H1 (cell line): ENCODE results near the gene SPECC1. TPM values are rescaled to one million over a fixed set of nuclear protein-coding genes. Genes with fewer than 3 reads are reported as not detected.

Source experiments
- CTCF ChIA-PET: fragments of 300-600 bp; sonication (Branson Sonifier 250); formaldehyde crosslinking; loops from one replicate; lab custom pipeline; 2021; ENCODE audit not compliant: partially characterized antibody; lab: Charles Lee
- POLR2A ChIA-PET: fragments of 300-600 bp; sonication (Branson Sonifier 250); formaldehyde crosslinking; loops from one replicate; lab custom pipeline; 2021; ENCODE audit warnings: inconsistent platforms; ENCODE audit not compliant: partially characterized antibody; lab: Charles Lee
- DNase-seq, 2 experiments: peaks; one replicate each; pipeline versions ENCODE4 v3.0.0 to v3.0.0-alpha.2; 2010 to 2022; ENCODE audit warnings: low spot score in 2 of 2, low read depth in 1 of 2, mixed read lengths in 1 of 2
- FAIRE-seq: peaks from 2 replicates; lab custom pipeline; 2011; peaks lifted over from hg19 to GRCh38; lab: Jason Lieb, UNC
- H2AFZ ChIP-seq: 2 replicates; pipeline ENCODE4 v1.8.1; 2012; ENCODE audit warnings: low read length, inconsistent platforms
- H2AK5ac ChIP-seq: 2 replicates; pipeline ENCODE4 v1.6.1; 2013; ENCODE audit warnings: low read depth, low read length
- H2BK120ac ChIP-seq: replicated peaks from 2 replicates; pipeline ENCODE3; 2013; ENCODE audit warnings: low read depth, low read length, inconsistent platforms
- H2BK12ac ChIP-seq: 2 replicates; pipeline ENCODE4 v1.6.1; 2013; ENCODE audit warnings: low read depth, low read length
- H2BK15ac ChIP-seq: 2 replicates; pipeline ENCODE4 v1.6.1; 2013; ENCODE audit warnings: low read length
- H2BK20ac ChIP-seq: 2 replicates; pipeline ENCODE4 v1.6.1; 2013; ENCODE audit warnings: low read length
- H2BK5ac ChIP-seq: 2 replicates; pipeline ENCODE4 v1.6.1; 2013; ENCODE audit warnings: low read depth, low read length
- H3K14ac ChIP-seq: 2 replicates; pipeline ENCODE4 v1.6.1; 2013; ENCODE audit warnings: inconsistent platforms; ENCODE audit not compliant: insufficient read length
- H3K18ac ChIP-seq: 2 replicates; pipeline ENCODE4 v1.6.1; 2013; ENCODE audit warnings: low read length; ENCODE audit errors: extremely low read depth
- H3K23ac ChIP-seq: 2 replicates; pipeline ENCODE4 v1.6.1; 2013; ENCODE audit warnings: inconsistent platforms; ENCODE audit not compliant: insufficient read length
- H3K23me2 ChIP-seq: 2 replicates; pipeline ENCODE4 v1.6.1; 2013; ENCODE audit warnings: low read depth, low read length
- H3K27ac ChIP-seq: 2 replicates; pipeline ENCODE4 v1.6.1; 2011; ENCODE audit warnings: low read depth, low read length, inconsistent platforms
- H3K27me3 ChIP-seq, 4 experiments: replicated peaks in 1 of 4; 1 replicate in 1 of 4; 2 replicates in 3 of 4; pipeline versions ENCODE4 v1.6.1 to v1.8.1; 2011 to 2013; ENCODE audit warnings: low read length in 3 of 4, mild to moderate bottlenecking in 3 of 4, inconsistent platforms in 2 of 4, mixed read lengths in 2 of 4, moderate library complexity in 1 of 4; ENCODE audit not compliant: control insufficient read depth in 3 of 4, insufficient read depth in 3 of 4; ENCODE audit errors: extremely low read depth in 1 of 4
- H3K36me3 ChIP-seq, 4 experiments: 2 replicates each; pipeline versions ENCODE4 v1.6.1 to v1.8.1; 2011 to 2013; ENCODE audit warnings: mild to moderate bottlenecking in 4 of 4, low read length in 3 of 4, moderate library complexity in 2 of 4, control low read depth in 1 of 4, inconsistent platforms in 1 of 4; ENCODE audit not compliant: insufficient read depth in 4 of 4, control insufficient read depth in 2 of 4
- H3K4ac ChIP-seq: replicated peaks from 2 replicates; pipeline ENCODE3; 2013; ENCODE audit warnings: low read length, low read depth, mixed read lengths, inconsistent platforms; ENCODE audit not compliant: insufficient read length
- H3K4me1 ChIP-seq, 4 experiments: replicated peaks in 1 of 4; 1 replicate in 1 of 4; 2 replicates in 3 of 4; pipeline versions ENCODE4 v1.6.1 to v1.8.1; 2011 to 2013; ENCODE audit warnings: low read length in 3 of 4, inconsistent platforms in 2 of 4, mixed read lengths in 1 of 4; ENCODE audit not compliant: insufficient read depth in 4 of 4, control insufficient read depth in 3 of 4
- H3K4me2 ChIP-seq, 2 experiments: 2 replicates each; pipeline versions ENCODE4 v1.6.1 to v1.8.1; 2011 to 2013; ENCODE audit warnings: low read depth in 2 of 2, low read length in 2 of 2, control low read depth in 1 of 2, inconsistent platforms in 1 of 2, mild to moderate bottlenecking in 1 of 2; ENCODE audit not compliant: insufficient read depth in 1 of 2
- H3K4me3 ChIP-seq, 4 experiments: fragments of 200-600, 300-600 bp in 1 of 4; sonication (generic), shearing (Covaris generic), sonication (Bioruptor Twin) in 1 of 4; 2 replicates each; pipeline versions ENCODE4 v1.5.1 to v1.8.1; 2011 to 2016; ENCODE audit warnings: low read length in 4 of 4, low read depth in 3 of 4, control low read depth in 2 of 4, inconsistent platforms in 2 of 4, mild to moderate bottlenecking in 2 of 4, mixed read lengths in 1 of 4, moderate library complexity in 1 of 4; ENCODE audit not compliant: insufficient read depth in 2 of 4; ENCODE audit errors: extremely low read depth in 1 of 4
- H3K56ac ChIP-seq: replicated peaks from 2 replicates; pipeline ENCODE3; 2013; ENCODE audit warnings: low read depth, mild to moderate bottlenecking, mixed read lengths, low read length, inconsistent platforms; ENCODE audit not compliant: insufficient read length
- H3K79me1 ChIP-seq: 2 replicates; pipeline ENCODE4 v1.6.1; 2013; ENCODE audit warnings: low read depth, low read length, control low read depth
- H3K79me2 ChIP-seq, 2 experiments: 2 replicates each; pipeline versions ENCODE4 v1.6.1 to v1.8.1; 2012 to 2013; ENCODE audit warnings: low read length in 2 of 2, mild to moderate bottlenecking in 2 of 2, inconsistent platforms in 1 of 2; ENCODE audit not compliant: insufficient read depth in 2 of 2, control insufficient read depth in 1 of 2
- H3K9ac ChIP-seq, 4 experiments: replicated peaks in 1 of 4; 1 replicate in 1 of 4; 2 replicates in 3 of 4; pipeline versions ENCODE4 v1.6.1 to v1.8.1; 2011 to 2013; ENCODE audit warnings: low read depth in 3 of 4, low read length in 3 of 4, control low read depth in 2 of 4, mild to moderate bottlenecking in 2 of 4, moderate library complexity in 2 of 4, inconsistent platforms in 1 of 4; ENCODE audit errors: extremely low read depth in 1 of 4
- H3K9me3 ChIP-seq, 2 experiments: 2 replicates each; pipeline versions ENCODE4 v1.6.1 to v1.8.1; 2012 to 2013; ENCODE audit warnings: mild to moderate bottlenecking in 2 of 2, moderate library complexity in 2 of 2, control low read depth in 1 of 2, inconsistent platforms in 1 of 2, low read depth in 1 of 2, low read length in 1 of 2, mixed read lengths in 1 of 2; ENCODE audit not compliant: insufficient read depth in 2 of 2
- H4K20me1 ChIP-seq, 2 experiments: replicated peaks in 1 of 2; 2 replicates each; pipeline versions ENCODE3 to v1.8.1; 2011 to 2013; ENCODE audit warnings: inconsistent platforms in 2 of 2, low read length in 2 of 2, mild to moderate bottlenecking in 1 of 2; ENCODE audit not compliant: insufficient read depth in 2 of 2, control insufficient read depth in 1 of 2
- H4K5ac ChIP-seq: 2 replicates; pipeline ENCODE4 v1.6.1; 2013; ENCODE audit warnings: low read length, low read depth, mixed read lengths, inconsistent platforms; ENCODE audit not compliant: insufficient read length
- H4K8ac ChIP-seq: 2 replicates; pipeline ENCODE4 v1.8.0; 2013; ENCODE audit warnings: mild to moderate bottlenecking, moderate library complexity, low read length, inconsistent platforms; ENCODE audit not compliant: insufficient read depth; ENCODE audit errors: extremely low read depth
- H4K91ac ChIP-seq: replicated peaks from 2 replicates; pipeline ENCODE3; 2013; ENCODE audit warnings: low read length, mixed read lengths, inconsistent platforms; ENCODE audit not compliant: insufficient read length
- CBX5 ChIP-seq: fragments of 300-800, 300-1000 bp; sonication (generic); IDR thresholded peaks from 2 replicates; pipeline ENCODE4 v1.7.1; 2016; ENCODE audit warnings: antibody characterized with exemption, low read length, low read depth
- CHD2 ChIP-seq: IDR thresholded peaks from 2 replicates; pipeline ENCODE4 v1.6.1; 2012; ENCODE audit warnings: low read length, improper control_type of control experiment
- CTCF ChIP-seq, 3 experiments: IDR thresholded peaks; 1 replicate in 2 of 3; 2 replicates in 1 of 3; pipeline versions ENCODE4 v1.5.1 to v1.6.1; 2011; ENCODE audit warnings: low read length in 3 of 3, mild to moderate bottlenecking in 3 of 3, inconsistent platforms in 2 of 3, low read depth in 1 of 3, moderate library complexity in 1 of 3; ENCODE audit not compliant: insufficient read depth in 1 of 3; ENCODE audit errors: control extremely low read depth in 1 of 3
- EP300 ChIP-seq, 2 experiments: IDR thresholded peaks; 1 replicate in 1 of 2; 2 replicates in 1 of 2; pipeline ENCODE4 v1.6.1; 2011 to 2012; ENCODE audit warnings: low read depth in 2 of 2, low read length in 2 of 2, mild to moderate bottlenecking in 2 of 2, borderline replicate concordance in 1 of 2, inconsistent platforms in 1 of 2, moderate library complexity in 1 of 2
- GABPA ChIP-seq: IDR thresholded peaks from 2 replicates; pipeline ENCODE4 v1.6.1; 2011; ENCODE audit warnings: mild to moderate bottlenecking, low read length, moderate library complexity, borderline replicate concordance; ENCODE audit not compliant: insufficient read depth
- HDAC2 ChIP-seq, 2 experiments: fragments of 300-600 bp in 1 of 2; sonication (generic) in 1 of 2; IDR thresholded peaks; 2 replicates each; pipeline ENCODE4 v1.6.1; 2011 to 2012; ENCODE audit warnings: low read depth in 2 of 2, low read length in 2 of 2, mild to moderate bottlenecking in 2 of 2, moderate library complexity in 2 of 2, borderline replicate concordance in 1 of 2, inconsistent platforms in 1 of 2
- HDAC6 ChIP-seq: IDR thresholded peaks from one replicate; pipeline ENCODE4 v1.7.1; 2012; ENCODE audit warnings: low read depth, mild to moderate bottlenecking, inconsistent platforms, low read length, moderate library complexity
- KDM1A ChIP-seq: fragments of 200-600, 300-600 bp; sonication (generic); IDR thresholded peaks from 2 replicates; pipeline ENCODE4 v1.7.1; 2016; ENCODE audit warnings: mild to moderate bottlenecking, low read length, borderline replicate concordance
- PHF8 ChIP-seq: fragments of 200-600 bp; sonication (generic); conservative IDR thresholded peaks from 2 replicates; pipeline ENCODE4 v1.7.1; 2012; ENCODE audit warnings: low read depth, mild to moderate bottlenecking, inconsistent platforms, low read length, moderate library complexity
- POU5F1 ChIP-seq: IDR thresholded peaks from 2 replicates; pipeline ENCODE4 v1.6.1; 2011; ENCODE audit warnings: low read depth, mild to moderate bottlenecking, low read length, moderate library complexity
- SRF ChIP-seq: IDR thresholded peaks from 2 replicates; pipeline ENCODE4 v1.6.1; 2011; ENCODE audit warnings: mild to moderate bottlenecking, low read depth, low read length, moderate library complexity
- WGBS, 2 experiments: shearing (Covaris generic) in 1 of 2; methylation state at CpG; one replicate each; pipeline versions ENCODE4 v1.1.6 to v1.1.7; 2013 to 2015; ENCODE audit warnings: low lambda C conversion rate in 2 of 2, mixed read lengths in 2 of 2, inconsistent platforms in 1 of 2, low coverage in 1 of 2, missing lambda C conversion rate in 1 of 2; ENCODE audit not compliant: insufficient replicate concordance in 2 of 2, insufficient coverage in 1 of 2, insufficient read length in 1 of 2; ENCODE audit errors: extremely low coverage in 1 of 2, missing lambda C conversion rate in 1 of 2; 5-methylcytosine and 5-hydroxymethylcytosine counted together
- polyA plus RNA-seq, 7 experiments: library from polyadenylated mRNA; depleted of rRNA in 3 of 7; stranded (reverse) in 5 of 7; unstranded in 2 of 7; fragments of >200 nt in 5 of 7; fragments of 200-250 nt in 2 of 7; gene quantifications; 1 replicate in 5 of 7; 2 replicates in 1 of 7; 4 replicates in 1 of 7; pipeline versions ENCODE4 v1.2.1 to v1.2.3, GENCODE V29; 2011 to 2013; ENCODE audit warnings: missing spikeins in 2 of 7, mixed read lengths in 2 of 7
- total RNA-seq: library from RNA; stranded (reverse); fragmentation: NEBNext Ultra II Directional; extraction: Animal tissue kit (Norgen Biotek cat#: 25700); gene quantifications from 2 replicates; pipeline ENCODE4 v1.2.1, GENCODE V29; 2021

SPECC1 gene
- total and polyA plus RNA-seq, 2 of the 8 experiments (the other 6 are each of a cell fraction or from before 2014, with no cell fraction given) = 35.8 to 87.9 TPM

- no peak overlapping the region for H3K14ac ChIP-seq
- no peaks in the 10 kb centered on the region for H3K27me3 ChIP-seq
- no peaks in the 10 kb centered on the region for H3K36me3 ChIP-seq
- no peak overlapping the region for H2BK15ac ChIP-seq
- no peak overlapping the region for H3K23ac ChIP-seq
- H4K8ac ChIP-seq = no peak overlapping the region
- POLR2A ChIA-PET = no interaction called here
- H3K9ac ChIP-seq = no peak overlapping the region
- CTCF ChIA-PET = interaction anchor here (0.6 to 1.1 kb wide), 3 partner anchors 11 to 57 kb away, joined by 3 to 4 read pairs (median 3); no protein-coding TSS in a partner anchor
- H3K79me1 ChIP-seq = no peaks in the 10 kb centered on the region
- H3K27ac ChIP-seq = no peak overlapping the region
- H2BK5ac ChIP-seq = no peak overlapping the region
- FAIRE-seq (no peak), DNase-seq (no peak)
- no peaks in the 10 kb centered on the region for H3K9me3 ChIP-seq
- H3K18ac ChIP-seq = no peak overlapping the region
- 81% methylated on average over 3 of the region's 3 CpGs; no CpG with 5 or more reads in 1 of the 2 experiments for WGBS, 2 experiments
- no peak overlapping the region for H3K4me3 ChIP-seq
- H3K4me1 ChIP-seq = no peaks in the 10 kb centered on the region
- H3K4me2 ChIP-seq = no peak overlapping the region
- no peak overlapping the region for H2BK20ac ChIP-seq
- no peak overlapping the region for H2BK12ac ChIP-seq
- H3K4ac ChIP-seq = no peak overlapping the region
- H4K91ac ChIP-seq = no peak overlapping the region
- no peak overlapping the region for H4K5ac ChIP-seq
- H2BK120ac ChIP-seq = no peak overlapping the region
- peaks cover 0 to 1% of the 10 kb centered on the region in 2 experiments for H4K20me1 ChIP-seq
- no peak overlapping the region for H2AFZ ChIP-seq
- H3K79me2 ChIP-seq = no peaks in the 10 kb centered on the region
- no peaks in the 10 kb centered on the region; the same call in 1 of the 2 replicates for H3K23me2 ChIP-seq
- no peak overlapping the region for H3K56ac ChIP-seq
- H2AK5ac ChIP-seq = no peak overlapping the region
- TF ChIP-seq CBX5 (no peak), CTCF (IDR thresholded peaks at IDR 0.05; ENCODE audit: control extremely low read depth in 1 of 3, insufficient read depth in 1 of 3, low read depth in 1 of 3, low read length in 3 of 3) (no peak), HDAC2 (IDR thresholded peaks at IDR 0.05; ENCODE audit: borderline replicate concordance in 1 of 2, low read depth in 2 of 2, low read length in 2 of 2) (no peak), HDAC6 (no peak), CHD2 (no peak), GABPA (no peak), SRF (no peak), KDM1A (no peak), POU5F1 (no peak), PHF8 (no peak), EP300 (IDR thresholded peaks at IDR 0.05; ENCODE audit: borderline replicate concordance in 1 of 2, low read depth in 2 of 2, low read length in 2 of 2) (no peak)
Observed at GRCh38 chr17:20033415-20033814, 24.3 kb downstream of the SPECC1 start.
